OCI-LY1 (cell line): ENCODE measurements around the gene CACNA2D3.

Source experiments
- H2AFZ ChIP-seq: fragments of 200-600 bp; sonication (generic), shearing (Covaris generic); 2 replicates; pipeline ENCODE4 v1.6.0; 2014; ENCODE audit warnings: antibody characterized with exemption, mild to moderate bottlenecking, low read length
- H3F3A ChIP-seq: fragments of 200-600 bp; sonication (generic), shearing (Covaris generic); 2 replicates; pipeline ENCODE4 v1.6.0; 2014; ENCODE audit warnings: mild to moderate bottlenecking, antibody characterized with exemption, low read length, moderate library complexity; ENCODE audit not compliant: insufficient read depth
- H3K27ac ChIP-seq: fragments of 200-600 bp; sonication (generic); 2 replicates; pipeline ENCODE4 v1.5.1; 2014; ENCODE audit warnings: low read length, mixed run types, mild to moderate bottlenecking, low read depth; ENCODE audit not compliant: poor library complexity, severe bottlenecking
- H3K27me3 ChIP-seq: fragments of 200-600 bp; sonication (generic); 2 replicates; pipeline ENCODE4 v1.6.0; 2014; ENCODE audit warnings: antibody characterized with exemption, mild to moderate bottlenecking, low read length, moderate library complexity; ENCODE audit not compliant: insufficient read depth
- H3K36me3 ChIP-seq: fragments of 200-600 bp; sonication (generic); 2 replicates; pipeline ENCODE4 v1.6.1; 2014; ENCODE audit warnings: mild to moderate bottlenecking, antibody characterized with exemption, low read length, moderate library complexity, mixed read lengths; ENCODE audit not compliant: insufficient read depth
- H3K4me1 ChIP-seq: fragments of 200-600 bp; sonication (generic); 2 replicates; pipeline ENCODE4 v1.5.1; 2014; ENCODE audit warnings: mild to moderate bottlenecking, low read length, moderate library complexity; ENCODE audit not compliant: insufficient read depth, severe bottlenecking
- H3K4me2 ChIP-seq: fragments of 200-600 bp; sonication (generic), shearing (Covaris generic); 2 replicates; pipeline ENCODE4 v1.6.1; 2014; ENCODE audit warnings: low read length
- H3K4me3 ChIP-seq: fragments of 200-600 bp; sonication (generic); 2 replicates; pipeline ENCODE4 v1.5.1; 2014; ENCODE audit warnings: low read length, low read depth, mild to moderate bottlenecking, mixed read lengths; ENCODE audit not compliant: poor library complexity, severe bottlenecking
- H3K79me2 ChIP-seq: fragments of 200-600 bp; shearing (Covaris generic); 2 replicates; pipeline ENCODE4 v1.6.1; 2016; ENCODE audit warnings: mixed run types, low read length, mixed read lengths; ENCODE audit not compliant: insufficient read depth
- H3K9ac ChIP-seq: fragments of 200-600 bp; sonication (generic), shearing (Covaris generic); 2 replicates; pipeline ENCODE4 v1.6.1; 2014; ENCODE audit warnings: mild to moderate bottlenecking, low read length, mixed read lengths
- H3K9me2 ChIP-seq: fragments of 200-600 bp; sonication (generic), shearing (Covaris generic); 2 replicates; pipeline ENCODE4 v1.6.1; 2014; ENCODE audit warnings: low read depth, mild to moderate bottlenecking, low read length, mixed read lengths
- H3K9me3 ChIP-seq: fragments of 200-600 bp; shearing (Covaris generic); 2 replicates; pipeline ENCODE4 v1.6.1; 2014; ENCODE audit warnings: low read length, mixed read lengths
- H4K20me1 ChIP-seq: fragments of 200-600 bp; sonication (generic), shearing (Covaris generic); 2 replicates; pipeline ENCODE4 v1.6.0; 2016; ENCODE audit warnings: mild to moderate bottlenecking, low read length; ENCODE audit not compliant: insufficient read depth
- EZH2 ChIP-seq: fragments of 200-600 bp; sonication (generic), shearing (Covaris generic); IDR thresholded peaks from 2 replicates; pipeline ENCODE4 v1.8.0; 2017; ENCODE audit warnings: borderline replicate concordance, mixed run types, mild to moderate bottlenecking, antibody characterized with exemption, low read length, moderate library complexity, mixed read lengths
- TF ChIP-seq, protein P1 (sequence below): fragments of 200-600 bp; sonication (generic), shearing (Covaris generic); IDR thresholded peaks from 2 replicates; pipeline ENCODE4 v1.5.1; 2017; ENCODE audit warnings: mild to moderate bottlenecking, antibody characterized with exemption, low read length, moderate library complexity, mixed read lengths

Gene CACNA2D3

DNA sequence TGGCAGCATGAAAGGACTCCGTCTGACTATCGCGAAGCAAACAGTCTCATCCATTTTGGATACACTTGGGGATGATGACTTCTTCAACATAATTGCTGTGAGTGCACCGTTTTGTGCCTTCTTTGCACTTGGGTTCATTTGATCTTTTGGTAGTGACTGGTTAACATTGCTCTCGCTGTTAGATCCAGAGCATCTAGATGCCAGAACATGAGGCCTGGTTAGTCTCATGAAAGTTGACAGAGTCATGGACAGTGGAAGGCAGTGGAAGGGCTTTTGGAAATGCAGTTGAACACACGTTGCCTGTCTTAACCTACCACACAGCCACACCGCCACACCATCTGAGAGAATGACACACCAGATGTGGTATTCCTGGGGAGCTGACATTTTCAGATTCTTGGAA lies 447.7 kb downstream of the CACNA2D3 start:
- TF ChIP-seq EZH2 = no peak
- TF ChIP-seq, protein P1, sequence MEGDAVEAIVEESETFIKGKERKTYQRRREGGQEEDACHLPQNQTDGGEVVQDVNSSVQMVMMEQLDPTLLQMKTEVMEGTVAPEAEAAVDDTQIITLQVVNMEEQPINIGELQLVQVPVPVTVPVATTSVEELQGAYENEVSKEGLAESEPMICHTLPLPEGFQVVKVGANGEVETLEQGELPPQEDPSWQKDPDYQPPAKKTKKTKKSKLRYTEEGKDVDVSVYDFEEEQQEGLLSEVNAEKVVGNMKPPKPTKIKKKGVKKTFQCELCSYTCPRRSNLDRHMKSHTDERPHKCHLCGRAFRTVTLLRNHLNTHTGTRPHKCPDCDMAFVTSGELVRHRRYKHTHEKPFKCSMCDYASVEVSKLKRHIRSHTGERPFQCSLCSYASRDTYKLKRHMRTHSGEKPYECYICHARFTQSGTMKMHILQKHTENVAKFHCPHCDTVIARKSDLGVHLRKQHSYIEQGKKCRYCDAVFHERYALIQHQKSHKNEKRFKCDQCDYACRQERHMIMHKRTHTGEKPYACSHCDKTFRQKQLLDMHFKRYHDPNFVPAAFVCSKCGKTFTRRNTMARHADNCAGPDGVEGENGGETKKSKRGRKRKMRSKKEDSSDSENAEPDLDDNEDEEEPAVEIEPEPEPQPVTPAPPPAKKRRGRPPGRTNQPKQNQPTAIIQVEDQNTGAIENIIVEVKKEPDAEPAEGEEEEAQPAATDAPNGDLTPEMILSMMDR = no peak
- H3K79me2 ChIP-seq = no peaks in the 10 kb centered on the region

DNA sequence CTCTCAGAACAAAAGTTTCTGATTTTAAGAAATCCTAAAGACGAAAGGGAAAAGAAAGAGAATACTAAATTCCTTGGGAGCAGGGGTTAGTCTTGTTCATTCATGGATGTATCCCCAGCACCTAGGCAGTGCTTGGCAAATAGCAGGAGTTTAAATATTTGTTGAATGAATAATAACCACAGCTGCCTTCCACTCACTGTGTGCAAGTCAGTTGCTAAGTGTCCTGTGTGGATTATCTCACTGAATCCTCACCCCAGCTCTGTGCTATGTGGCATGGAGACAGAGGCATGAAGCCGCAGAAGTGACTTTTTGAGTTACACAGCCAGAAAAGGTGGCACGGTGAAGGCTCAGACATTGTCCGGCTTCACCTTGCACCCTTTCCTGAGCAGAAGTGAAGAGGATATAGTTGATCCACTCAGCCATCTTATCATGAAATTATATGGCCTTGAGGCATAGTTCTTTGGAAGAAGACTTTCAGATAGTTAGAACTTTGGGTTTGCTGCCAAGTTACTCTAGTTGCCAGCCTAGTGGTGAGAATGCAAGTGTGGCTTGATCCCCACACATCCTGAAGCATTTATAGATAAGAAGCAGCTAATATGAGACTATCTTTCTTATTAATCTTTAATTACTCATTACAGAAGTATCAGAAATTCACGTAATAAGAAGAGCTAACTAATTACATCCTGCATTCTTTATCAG lies 450.0 kb downstream of the CACNA2D3 start:
- no peaks in the 10 kb centered on the region for H3K9me2 ChIP-seq

More for the DNA sequence above, 447.7 kb downstream of the CACNA2D3 start:
- H3K9ac ChIP-seq = no peak overlapping the region
- no peaks in the 10 kb centered on the region for H3F3A ChIP-seq
- no peaks in the 10 kb centered on the region for H3K9me3 ChIP-seq
- H3K9me2 ChIP-seq = no peaks in the 10 kb centered on the region
- H3K4me3 ChIP-seq = no peak overlapping the region
- H3K36me3 ChIP-seq = no peaks in the 10 kb centered on the region
- H2AFZ ChIP-seq = no peak overlapping the region
- no peaks in the 10 kb centered on the region for H3K4me1 ChIP-seq
- H4K20me1 ChIP-seq = no peaks in the 10 kb centered on the region
- H3K27me3 ChIP-seq = no peaks in the 10 kb centered on the region
- no peak overlapping the region for H3K27ac ChIP-seq
- H3K4me2 ChIP-seq = no peak overlapping the region

DNA sequence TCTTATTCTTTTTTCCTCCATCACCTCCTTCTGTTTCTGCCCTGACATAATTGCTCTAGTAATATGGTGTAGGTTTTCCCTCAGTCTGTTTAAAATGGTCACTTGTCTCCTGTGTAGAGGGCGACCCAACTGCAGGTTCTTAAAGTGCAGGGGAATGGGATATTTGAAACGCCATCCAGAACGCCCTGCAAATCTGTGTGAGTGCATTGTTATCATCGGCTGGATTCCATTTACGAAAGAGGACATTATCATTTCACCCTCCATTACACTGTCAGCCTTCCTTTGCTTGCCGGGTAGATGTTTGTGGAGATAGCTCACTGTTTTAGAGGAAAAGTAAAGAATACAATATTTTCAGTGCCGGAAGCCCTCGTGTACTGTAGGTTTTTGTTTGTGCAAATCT lies 451.5 kb downstream of the CACNA2D3 start:
- Histone ChIP-seq H3F3A (no peaks in the 10 kb centered on the region), H3K4me3 (no peak overlapping the region), H3K4me1 (no peaks in the 10 kb centered on the region), H3K9me2 (no peaks in the 10 kb centered on the region), H3K36me3 (no peaks in the 10 kb centered on the region), H3K27me3 (no peaks in the 10 kb centered on the region), H3K27ac (no peak overlapping the region), H3K79me2 (no peaks in the 10 kb centered on the region), H4K20me1 (no peaks in the 10 kb centered on the region), H3K9ac (no peak overlapping the region), H3K9me3 (no peaks in the 10 kb centered on the region), H3K4me2 (no peak overlapping the region), H2AFZ (no peak overlapping the region)
- TF ChIP-seq, protein P1 = no peak
- no peak for TF ChIP-seq EZH2

More for the DNA sequence above, 450.0 kb downstream of the CACNA2D3 start:
- Histone ChIP-seq H3F3A (no peaks in the 10 kb centered on the region), H3K79me2 (no peaks in the 10 kb centered on the region), H3K27ac (no peak overlapping the region), H3K9me3 (no peaks in the 10 kb centered on the region), H3K9ac (no peak overlapping the region), H3K4me3 (no peak overlapping the region), H3K36me3 (no peaks in the 10 kb centered on the region), H4K20me1 (no peaks in the 10 kb centered on the region), H3K4me1 (no peaks in the 10 kb centered on the region), H2AFZ (no peak overlapping the region), H3K4me2 (no peak overlapping the region), H3K27me3 (no peaks in the 10 kb centered on the region)
- no peak for TF ChIP-seq EZH2
- TF ChIP-seq, protein P1 = no peak
